SK-N-SH (cell line): ENCODE data around the gene ERC2. TPM values are rescaled to one million over a fixed set of nuclear protein-coding genes. Genes with fewer than 3 reads are reported as not detected.

Source experiments
- CTCF ChIA-PET: fragments of 300-600, 350-600 bp; formaldehyde crosslinking; extraction: SDS; loops from one replicate; lab custom pipeline; 2021; lab: Yijun Ruan, JAX
- POLR2A ChIA-PET: fragments of 350-600 bp; sonication (Branson Sonifier 250); formaldehyde crosslinking; extraction: SDS; loops from one replicate; lab custom pipeline; 2020; ENCODE audit warnings: antibody characterized with exemption, inconsistent platforms; lab: Yijun Ruan, JAX
- DNase-seq: peaks from one replicate; pipeline ENCODE4 v3.0.0; 2012
- H2AFZ ChIP-seq: fragments of 200-600 bp; sonication (generic); 2 replicates; pipeline ENCODE4 v1.8.1; 2016; ENCODE audit warnings: antibody characterized with exemption, mild to moderate bottlenecking, low read depth
- H3F3A ChIP-seq: fragments of 200-600 bp; sonication (generic); replicated peaks from 2 replicates; pipeline ENCODE3; 2016; ENCODE audit warnings: antibody characterized with exemption, mild to moderate bottlenecking; ENCODE audit not compliant: insufficient read depth
- H3K27ac ChIP-seq, 2 experiments: fragments of 200-500 bp in 1 of 2; fragments of 200-600 bp in 1 of 2; sonication (Bioruptor generic) in 1 of 2; sonication (generic), shearing (Covaris generic) in 1 of 2; 2 replicates each; pipeline versions ENCODE4 v1.5.1 to v1.6.1; 2014 to 2016; ENCODE audit warnings: low read depth in 2 of 2, inconsistent platforms in 1 of 2, low read length in 1 of 2, mild to moderate bottlenecking in 1 of 2, mixed read lengths in 1 of 2
- H3K27me3 ChIP-seq: fragments of 200-600 bp; sonication (generic), shearing (Covaris generic); 2 replicates; pipeline ENCODE4 v1.6.1; 2016; ENCODE audit warnings: mixed run types; ENCODE audit not compliant: insufficient read depth
- H3K36me3 ChIP-seq, 2 experiments: fragments of 200-500 bp in 1 of 2; fragments of 200-600 bp in 1 of 2; sonication (Bioruptor generic) in 1 of 2; sonication (generic) in 1 of 2; replicated peaks in 1 of 2; 2 replicates each; pipeline versions ENCODE3 to v1.5.1; 2014 to 2016; ENCODE audit warnings: low read length in 1 of 2, mild to moderate bottlenecking in 1 of 2; ENCODE audit not compliant: insufficient read depth in 2 of 2, control insufficient read depth in 1 of 2
- H3K4me1 ChIP-seq, 2 experiments: fragments of 200-500 bp in 1 of 2; fragments of 200-600 bp in 1 of 2; sonication (Bioruptor generic) in 1 of 2; sonication (generic), shearing (Covaris generic) in 1 of 2; 2 replicates each; pipeline versions ENCODE4 v1.5.1 to v1.6.1; 2014 to 2016; ENCODE audit warnings: low read depth in 1 of 2, low read length in 1 of 2, mixed run types in 1 of 2; ENCODE audit not compliant: insufficient read depth in 2 of 2, control insufficient read depth in 1 of 2
- H3K4me2 ChIP-seq: fragments of 200-600 bp; sonication (generic), shearing (Covaris generic); 2 replicates; pipeline ENCODE4 v1.6.1; 2017; ENCODE audit warnings: mixed run types
- H3K4me3 ChIP-seq, 2 experiments: fragments of 200-500 bp in 1 of 2; fragments of 200-600 bp in 1 of 2; sonication (Bioruptor generic) in 1 of 2; sonication (generic), shearing (Covaris generic) in 1 of 2; 2 replicates each; pipeline versions ENCODE4 v1.5.1 to v1.8.1; 2014 to 2016; ENCODE audit warnings: low read depth in 2 of 2, inconsistent platforms in 1 of 2, low read length in 1 of 2, mild to moderate bottlenecking in 1 of 2, mixed read lengths in 1 of 2, moderate library complexity in 1 of 2
- H3K79me2 ChIP-seq: fragments of 200-600 bp; sonication (generic); 2 replicates; pipeline ENCODE4 v1.8.1; 2017; ENCODE audit warnings: mild to moderate bottlenecking; ENCODE audit not compliant: insufficient read depth
- H3K9ac ChIP-seq: fragments of 200-600 bp; sonication (generic); 2 replicates; pipeline ENCODE4 v1.6.1; 2017; ENCODE audit warnings: mixed run types
- H3K9me2 ChIP-seq: fragments of 200-600 bp; sonication (generic); 2 replicates; pipeline ENCODE4 v1.6.1; 2017; ENCODE audit warnings: mixed run types
- H3K9me3 ChIP-seq: fragments of 200-600 bp; sonication (generic); 2 replicates; pipeline ENCODE4 v1.6.1; 2017; ENCODE audit warnings: mixed run types, mild to moderate bottlenecking, moderate library complexity
- H4K20me1 ChIP-seq: fragments of 200-600 bp; sonication (generic); 2 replicates; pipeline ENCODE4 v1.6.1; 2017; ENCODE audit warnings: mild to moderate bottlenecking, mixed run types; ENCODE audit not compliant: insufficient read depth
- ELF1 ChIP-seq: IDR thresholded peaks from 2 replicates; pipeline ENCODE4 v1.4.0; 2012
- EP300 ChIP-seq, 2 experiments: IDR thresholded peaks; 2 replicates each; pipeline versions ENCODE4 v1.4.0 to v1.6.1; 2012; ENCODE audit warnings: borderline replicate concordance in 1 of 2, low read depth in 1 of 2, low read length in 1 of 2
- FOXJ3 ChIP-seq: sonication (generic); formaldehyde crosslinking; IDR thresholded peaks from 2 replicates; pipeline ENCODE4 v1.5.1; 2020; ENCODE audit warnings: mild to moderate bottlenecking, missing genetic modification reagents
- GABPA ChIP-seq: IDR thresholded peaks from 2 replicates; pipeline ENCODE4 v1.4.0; 2012; ENCODE audit warnings: low read depth, mild to moderate bottlenecking
- MXI1 ChIP-seq: IDR thresholded peaks from 2 replicates; pipeline ENCODE4 v1.6.1; 2012; ENCODE audit warnings: mild to moderate bottlenecking, low read depth, low read length, improper control_type of control experiment
- NRF1 ChIP-seq: IDR thresholded peaks from 2 replicates; pipeline ENCODE4 v1.6.1; 2012; ENCODE audit warnings: low read depth, mild to moderate bottlenecking, low read length
- RAD21 ChIP-seq: IDR thresholded peaks from 2 replicates; pipeline ENCODE4 v1.6.1; 2012; ENCODE audit warnings: mild to moderate bottlenecking, low read length
- RCOR1 ChIP-seq: fragments of 150-350 bp; IDR thresholded peaks from 2 replicates; pipeline ENCODE4 v1.6.1; 2017; ENCODE audit warnings: antibody characterized with exemption, low read length
- RFX5 ChIP-seq: IDR thresholded peaks from 2 replicates; pipeline ENCODE4 v1.6.1; 2012; ENCODE audit warnings: mild to moderate bottlenecking, improper control_type of control experiment, low read length
- RXRA ChIP-seq: IDR thresholded peaks from 2 replicates; pipeline ENCODE4 v1.4.0; 2012; ENCODE audit warnings: low read depth, mild to moderate bottlenecking, borderline replicate concordance
- TAF1 ChIP-seq: IDR thresholded peaks from 2 replicates; pipeline ENCODE4 v1.6.1; 2012; ENCODE audit warnings: low read depth, mild to moderate bottlenecking, low read length, moderate library complexity, borderline replicate concordance
- TCF12 ChIP-seq: IDR thresholded peaks from 2 replicates; pipeline ENCODE4 v1.4.0; 2012
- YY1 ChIP-seq: IDR thresholded peaks from 2 replicates; pipeline ENCODE4 v1.4.0; 2012; ENCODE audit warnings: low read depth, mild to moderate bottlenecking
- WGBS: methylation state at CpG from one replicate; pipeline ENCODE4 v1.1.6; 2017; ENCODE audit warnings: low lambda C conversion rate; 5-methylcytosine and 5-hydroxymethylcytosine counted together
- polyA plus RNA-seq, 3 experiments: library from polyadenylated mRNA; depleted of rRNA; stranded (reverse); fragments of >200 nt; gene quantifications; 2 replicates each; pipeline ENCODE4 v1.2.3, GENCODE V29; 2012
- TF ChIP-seq, protein P1 (sequence below): fragments of 150-350 bp; IDR thresholded peaks from 2 replicates; pipeline ENCODE4 v1.6.1; 2017; ENCODE audit warnings: antibody characterized with exemption, low read length, low read depth, borderline replicate concordance
- TF ChIP-seq, protein P2 (sequence below): fragments of 200-600 bp; sonication (generic); IDR thresholded peaks from 2 replicates; pipeline ENCODE4 v1.6.1; 2017; ENCODE audit warnings: antibody characterized with exemption, mild to moderate bottlenecking, moderate library complexity
- TF ChIP-seq, protein P3 (sequence below): IDR thresholded peaks from 2 replicates; pipeline ENCODE4 v1.4.0; 2012; ENCODE audit warnings: low read depth
- TF ChIP-seq, protein P4 (sequence below): IDR thresholded peaks from 2 replicates; pipeline ENCODE4 v1.4.0; 2012; ENCODE audit warnings: low read depth, borderline replicate concordance
- TF ChIP-seq, protein P5 (sequence below): fragments of 150-350 bp; IDR thresholded peaks from 2 replicates; pipeline ENCODE4 v1.6.1; 2016; ENCODE audit warnings: mild to moderate bottlenecking, low read depth, low read length
- TF ChIP-seq, protein P6 (sequence below): IDR thresholded peaks from 2 replicates; pipeline ENCODE4 v1.4.0; 2012; ENCODE audit warnings: low read depth, borderline replicate concordance

Gene ERC2
- polyA plus RNA-seq, 1 of the 3 experiments (the other 2 are of a cell fraction): 1.6 TPM

DNA sequence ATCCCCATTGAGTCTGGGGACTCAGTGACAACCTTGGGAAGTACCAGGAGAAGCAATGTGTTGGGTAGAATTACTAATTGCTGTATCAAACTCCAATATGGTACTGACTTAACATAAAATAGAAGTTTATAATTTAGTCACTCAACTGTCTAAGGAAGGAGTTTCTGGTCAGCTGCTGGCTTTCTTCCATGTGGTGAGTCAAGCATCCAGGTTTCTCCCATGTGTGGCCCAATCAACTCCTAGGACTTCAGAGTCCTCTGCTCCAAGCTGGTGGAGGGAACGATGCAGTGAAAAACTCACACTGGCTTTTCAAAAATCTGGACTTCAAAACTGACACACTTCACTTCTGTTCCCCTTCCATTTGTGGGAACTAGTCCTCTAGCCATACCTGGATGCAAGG is 1006.4 kb downstream of the ERC2 start:
- WGBS: 75% methylated on average over 1 of the region's 1 CpG
- POLR2A ChIA-PET: no interaction called here
- H3F3A ChIP-seq: peaks cover under 1% of the 10 kb centered on the region
- H3K9ac ChIP-seq: no peak overlapping the region
- TF ChIP-seq, protein P1, sequence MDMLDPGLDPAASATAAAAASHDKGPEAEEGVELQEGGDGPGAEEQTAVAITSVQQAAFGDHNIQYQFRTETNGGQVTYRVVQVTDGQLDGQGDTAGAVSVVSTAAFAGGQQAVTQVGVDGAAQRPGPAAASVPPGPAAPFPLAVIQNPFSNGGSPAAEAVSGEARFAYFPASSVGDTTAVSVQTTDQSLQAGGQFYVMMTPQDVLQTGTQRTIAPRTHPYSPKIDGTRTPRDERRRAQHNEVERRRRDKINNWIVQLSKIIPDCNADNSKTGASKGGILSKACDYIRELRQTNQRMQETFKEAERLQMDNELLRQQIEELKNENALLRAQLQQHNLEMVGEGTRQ: no peak
- TF ChIP-seq NRF1 (no peak), FOXJ3 (CRISPR knock-in tag) (no peak), YY1 (no peak), TAF1 (no peak), GABPA (no peak), ELF1 (no peak), EP300 (IDR thresholded peaks at IDR 0.05; ENCODE audit: borderline replicate concordance in 1 of 2, low read depth in 1 of 2, low read length in 1 of 2) (no peak), RAD21 (no peak), RFX5 (no peak)
- TF ChIP-seq, protein P2, sequence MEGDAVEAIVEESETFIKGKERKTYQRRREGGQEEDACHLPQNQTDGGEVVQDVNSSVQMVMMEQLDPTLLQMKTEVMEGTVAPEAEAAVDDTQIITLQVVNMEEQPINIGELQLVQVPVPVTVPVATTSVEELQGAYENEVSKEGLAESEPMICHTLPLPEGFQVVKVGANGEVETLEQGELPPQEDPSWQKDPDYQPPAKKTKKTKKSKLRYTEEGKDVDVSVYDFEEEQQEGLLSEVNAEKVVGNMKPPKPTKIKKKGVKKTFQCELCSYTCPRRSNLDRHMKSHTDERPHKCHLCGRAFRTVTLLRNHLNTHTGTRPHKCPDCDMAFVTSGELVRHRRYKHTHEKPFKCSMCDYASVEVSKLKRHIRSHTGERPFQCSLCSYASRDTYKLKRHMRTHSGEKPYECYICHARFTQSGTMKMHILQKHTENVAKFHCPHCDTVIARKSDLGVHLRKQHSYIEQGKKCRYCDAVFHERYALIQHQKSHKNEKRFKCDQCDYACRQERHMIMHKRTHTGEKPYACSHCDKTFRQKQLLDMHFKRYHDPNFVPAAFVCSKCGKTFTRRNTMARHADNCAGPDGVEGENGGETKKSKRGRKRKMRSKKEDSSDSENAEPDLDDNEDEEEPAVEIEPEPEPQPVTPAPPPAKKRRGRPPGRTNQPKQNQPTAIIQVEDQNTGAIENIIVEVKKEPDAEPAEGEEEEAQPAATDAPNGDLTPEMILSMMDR: no peak
- TF ChIP-seq, protein P3, sequence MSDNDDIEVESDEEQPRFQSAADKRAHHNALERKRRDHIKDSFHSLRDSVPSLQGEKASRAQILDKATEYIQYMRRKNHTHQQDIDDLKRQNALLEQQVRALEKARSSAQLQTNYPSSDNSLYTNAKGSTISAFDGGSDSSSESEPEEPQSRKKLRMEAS: no peak
- TF ChIP-seq, protein P4, sequence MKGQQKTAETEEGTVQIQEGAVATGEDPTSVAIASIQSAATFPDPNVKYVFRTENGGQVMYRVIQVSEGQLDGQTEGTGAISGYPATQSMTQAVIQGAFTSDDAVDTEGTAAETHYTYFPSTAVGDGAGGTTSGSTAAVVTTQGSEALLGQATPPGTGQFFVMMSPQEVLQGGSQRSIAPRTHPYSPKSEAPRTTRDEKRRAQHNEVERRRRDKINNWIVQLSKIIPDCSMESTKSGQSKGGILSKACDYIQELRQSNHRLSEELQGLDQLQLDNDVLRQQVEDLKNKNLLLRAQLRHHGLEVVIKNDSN: no peak
- TF ChIP-seq, all 33 proteins: peak for 0
- no peak for DNase-seq
- Histone ChIP-seq H3K9me2 (no peaks in the 10 kb centered on the region), H3K4me3 (no peak overlapping the region), H2AFZ (no peak overlapping the region), H4K20me1 (no peaks in the 10 kb centered on the region), H3K9me3 (no peaks in the 10 kb centered on the region), H3K27me3 (no peaks in the 10 kb centered on the region), H3K4me2 (no peak overlapping the region), H3K4me1 (peaks cover 0 to 8% of the 10 kb centered on the region in 2 experiments; a peak in 2 of 4 replicates), H3K36me3 (peaks cover 0 to 22% of the 10 kb centered on the region in 2 experiments), H3K27ac (no peak overlapping the region), H3K79me2 (peaks cover 6% of the 10 kb centered on the region)
- CTCF ChIA-PET: interaction anchor here (0.5 kb wide), 1 partner anchor 281 kb away, joined by 3 read pairs; no protein-coding TSS in a partner anchor

DNA sequence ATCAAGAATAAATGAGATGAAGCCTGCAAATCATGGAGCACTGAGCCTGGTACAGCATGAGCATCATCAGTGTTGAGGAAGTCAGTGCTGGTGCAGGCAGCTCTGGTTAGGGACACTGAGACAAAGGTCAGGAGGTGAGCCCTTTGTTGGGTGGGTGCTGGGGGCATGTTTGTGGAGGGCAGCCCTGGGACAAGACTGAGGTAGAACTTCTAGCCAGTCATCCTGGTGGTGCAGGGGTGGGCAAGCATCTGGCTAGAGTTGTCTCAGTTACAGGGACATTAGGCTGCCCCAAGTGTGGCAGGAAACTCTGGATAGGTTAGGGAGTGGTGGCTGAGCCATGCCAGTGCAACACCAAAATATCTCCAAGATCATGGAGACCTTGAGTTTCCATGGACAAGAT is 1008.4 kb downstream of the ERC2 start:
- Histone ChIP-seq H3K4me3 (no peak overlapping the region), H2AFZ (no peak overlapping the region), H4K20me1 (no peaks in the 10 kb centered on the region), H3F3A (no peaks in the 10 kb centered on the region), H3K27ac (no peak overlapping the region), H3K4me2 (no peak overlapping the region), H3K9me2 (no peaks in the 10 kb centered on the region), H3K79me2 (no peaks in the 10 kb centered on the region), H3K4me1 (peaks cover 0 to 4% of the 10 kb centered on the region in 2 experiments; a peak in 1 of 4 replicates), H3K9me3 (no peaks in the 10 kb centered on the region), H3K36me3 (peaks cover 0 to 1% of the 10 kb centered on the region in 2 experiments), H3K27me3 (no peaks in the 10 kb centered on the region), H3K9ac (no peak overlapping the region)
- DNase-seq: no peak
- ChIA-PET POLR2A (no interaction called here), CTCF (no interaction called here)
- no peak for TF ChIP-seq RXRA
- TF ChIP-seq RAD21: no peak
- no peak for TF ChIP-seq RCOR1
- TF ChIP-seq, protein P3: no peak
- TF ChIP-seq TCF12: no peak
- no peak for TF ChIP-seq FOXJ3 (CRISPR knock-in tag)
- no peak for TF ChIP-seq MXI1
- TF ChIP-seq, protein P5, sequence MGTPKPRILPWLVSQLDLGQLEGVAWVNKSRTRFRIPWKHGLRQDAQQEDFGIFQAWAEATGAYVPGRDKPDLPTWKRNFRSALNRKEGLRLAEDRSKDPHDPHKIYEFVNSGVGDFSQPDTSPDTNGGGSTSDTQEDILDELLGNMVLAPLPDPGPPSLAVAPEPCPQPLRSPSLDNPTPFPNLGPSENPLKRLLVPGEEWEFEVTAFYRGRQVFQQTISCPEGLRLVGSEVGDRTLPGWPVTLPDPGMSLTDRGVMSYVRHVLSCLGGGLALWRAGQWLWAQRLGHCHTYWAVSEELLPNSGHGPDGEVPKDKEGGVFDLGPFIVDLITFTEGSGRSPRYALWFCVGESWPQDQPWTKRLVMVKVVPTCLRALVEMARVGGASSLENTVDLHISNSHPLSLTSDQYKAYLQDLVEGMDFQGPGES: no peak
- TF ChIP-seq, protein P6, sequence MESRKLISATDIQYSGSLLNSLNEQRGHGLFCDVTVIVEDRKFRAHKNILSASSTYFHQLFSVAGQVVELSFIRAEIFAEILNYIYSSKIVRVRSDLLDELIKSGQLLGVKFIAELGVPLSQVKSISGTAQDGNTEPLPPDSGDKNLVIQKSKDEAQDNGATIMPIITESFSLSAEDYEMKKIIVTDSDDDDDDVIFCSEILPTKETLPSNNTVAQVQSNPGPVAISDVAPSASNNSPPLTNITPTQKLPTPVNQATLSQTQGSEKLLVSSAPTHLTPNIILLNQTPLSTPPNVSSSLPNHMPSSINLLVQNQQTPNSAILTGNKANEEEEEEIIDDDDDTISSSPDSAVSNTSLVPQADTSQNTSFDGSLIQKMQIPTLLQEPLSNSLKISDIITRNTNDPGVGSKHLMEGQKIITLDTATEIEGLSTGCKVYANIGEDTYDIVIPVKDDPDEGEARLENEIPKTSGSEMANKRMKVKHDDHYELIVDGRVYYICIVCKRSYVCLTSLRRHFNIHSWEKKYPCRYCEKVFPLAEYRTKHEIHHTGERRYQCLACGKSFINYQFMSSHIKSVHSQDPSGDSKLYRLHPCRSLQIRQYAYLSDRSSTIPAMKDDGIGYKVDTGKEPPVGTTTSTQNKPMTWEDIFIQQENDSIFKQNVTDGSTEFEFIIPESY: no peak
